HepG2 (cell line): ENCODE results near the gene NUAK2. TPM values are rescaled to one million over a fixed set of nuclear protein-coding genes. Genes with fewer than 3 reads are reported as not detected.

Source experiments
- ATF7 ChIP-seq, 2 experiments: fragments of 450-650 bp in 1 of 2; sonication (generic) in 1 of 2; formaldehyde crosslinking in 1 of 2; IDR thresholded peaks; 2 replicates each; pipeline versions ENCODE4 v1.4.0 to v1.6.1; 2016 to 2020; ENCODE audit warnings: antibody characterized with exemption in 1 of 2, mild to moderate bottlenecking in 1 of 2, missing genetic modification reagents in 1 of 2
- DNMT1 ChIP-seq: sonication (generic); formaldehyde crosslinking; IDR thresholded peaks from 2 replicates; pipeline ENCODE4 v1.5.1; 2020; ENCODE audit warnings: mild to moderate bottlenecking, missing genetic modification reagents
- IKZF4 ChIP-seq: sonication (generic); formaldehyde crosslinking; IDR thresholded peaks from 2 replicates; pipeline ENCODE4 v1.5.1; 2020; ENCODE audit warnings: borderline replicate concordance, mild to moderate bottlenecking, low read depth, missing genetic modification reagents; ENCODE audit errors: not compliant biosample characterization
- KLF16 ChIP-seq, 2 experiments: sonication (generic) in 1 of 2; formaldehyde crosslinking in 1 of 2; IDR thresholded peaks; 2 replicates each; pipeline versions ENCODE4 v1.6.1 to v1.8.0; 2016 to 2023; ENCODE audit warnings: missing genetic modification reagents in 2 of 2, missing compliant biosample characterization in 1 of 2
- MXD3 ChIP-seq: IDR thresholded peaks from 2 replicates; pipeline ENCODE4 v1.6.1; 2016; ENCODE audit warnings: mild to moderate bottlenecking, missing biosample characterization, missing genetic modification reagents
- MYNN ChIP-seq: sonication (generic); formaldehyde crosslinking; IDR thresholded peaks from 2 replicates; pipeline ENCODE4 v1.4.0; 2020; ENCODE audit warnings: mild to moderate bottlenecking, low read depth, missing genetic modification reagents
- PRPF4 ChIP-seq: fragments of 200-400 bp; formaldehyde crosslinking; IDR thresholded peaks from 2 replicates; pipeline ENCODE4 v1.6.1; 2016; ENCODE audit warnings: low read length, low read depth; ENCODE audit not compliant: poor library complexity, severe bottlenecking
- SP2 ChIP-seq: sonication (generic); formaldehyde crosslinking; IDR thresholded peaks from 2 replicates; pipeline ENCODE4 v1.5.1; 2020; ENCODE audit warnings: mild to moderate bottlenecking, missing genetic modification reagents
- XRCC5 ChIP-seq: fragments of 200-400 bp; formaldehyde crosslinking; optimal IDR thresholded peaks from 2 replicates; pipeline ENCODE3; 2017; ENCODE audit warnings: mild to moderate bottlenecking, low read length
- ZFP36L2 ChIP-seq: sonication (generic); formaldehyde crosslinking; IDR thresholded peaks from 2 replicates; pipeline ENCODE4 v1.4.0; 2020; ENCODE audit warnings: missing genetic modification reagents
- ZNF235 ChIP-seq: sonication (generic); formaldehyde crosslinking; IDR thresholded peaks from 2 replicates; pipeline ENCODE4 v1.8.1; 2023; ENCODE audit warnings: mild to moderate bottlenecking, missing genetic modification reagents, borderline replicate concordance
- ZNF572 ChIP-seq: sonication (generic); formaldehyde crosslinking; IDR thresholded peaks from 2 replicates; pipeline ENCODE4 v1.5.1; 2020; ENCODE audit warnings: mild to moderate bottlenecking, missing genetic modification reagents
- ZNF75D ChIP-seq: sonication (generic); formaldehyde crosslinking; IDR thresholded peaks from 2 replicates; pipeline ENCODE4 v1.8.1; 2023; ENCODE audit warnings: missing genetic modification reagents, mild to moderate bottlenecking, borderline replicate concordance
- ZNF788 ChIP-seq: sonication (generic); formaldehyde crosslinking; IDR thresholded peaks from 2 replicates; pipeline ENCODE4 v1.5.0; 2020; ENCODE audit warnings: mild to moderate bottlenecking, missing genetic modification reagents, borderline replicate concordance
- ZNF883 ChIP-seq: sonication (generic); formaldehyde crosslinking; IDR thresholded peaks from 2 replicates; pipeline ENCODE4 v1.5.1; 2020; ENCODE audit warnings: mild to moderate bottlenecking, missing genetic modification reagents; ENCODE audit errors: not compliant biosample characterization
- polyA plus RNA-seq, 8 experiments: library from polyadenylated mRNA; depleted of rRNA in 3 of 8; stranded (reverse) in 7 of 8; unstranded in 1 of 8; fragments of >200 nt; fragmentation: Illumina TruSeq in 4 of 8; extraction: Trizol in 4 of 8; gene quantifications; 2 replicates each; pipeline versions ENCODE4 v1.2.1 to v1.2.3, GENCODE V29; 2011 to 2016; ENCODE audit warnings: low read depth in 4 of 8, missing spikeins in 1 of 8, mixed read lengths in 1 of 8; ENCODE audit not compliant: insufficient read depth in 1 of 8
- total RNA-seq, 5 experiments: library from RNA; depleted of rRNA; stranded (reverse); fragments of >200 nt; fragmentation: Illumina TruSeq; extraction: Trizol; gene quantifications; 2 replicates each; pipeline ENCODE4 v1.2.3, GENCODE V29; 2016; ENCODE audit warnings: low read depth in 1 of 5
- TF ChIP-seq, protein P1 (sequence below): sonication (generic); formaldehyde crosslinking; conservative IDR thresholded peaks from 2 replicates; pipeline ENCODE4 v1.5.0; 2020; ENCODE audit warnings: missing genetic modification reagents
- TF ChIP-seq, protein P2 (sequence below): IDR thresholded peaks from 2 replicates; pipeline ENCODE4 v1.6.1; 2016; ENCODE audit warnings: low read depth
- TF ChIP-seq, protein P3 (sequence below): sonication (generic); formaldehyde crosslinking; IDR thresholded peaks from 2 replicates; pipeline ENCODE4 v1.5.0; 2020; ENCODE audit warnings: mild to moderate bottlenecking, missing genetic modification reagents, borderline replicate concordance

The NUAK2 gene
- total and polyA plus RNA-seq, 2 of the 13 experiments (the other 11 are each of a cell fraction or from before 2014, with no cell fraction given), result 0.75 to 1.1 TPM

DNA sequence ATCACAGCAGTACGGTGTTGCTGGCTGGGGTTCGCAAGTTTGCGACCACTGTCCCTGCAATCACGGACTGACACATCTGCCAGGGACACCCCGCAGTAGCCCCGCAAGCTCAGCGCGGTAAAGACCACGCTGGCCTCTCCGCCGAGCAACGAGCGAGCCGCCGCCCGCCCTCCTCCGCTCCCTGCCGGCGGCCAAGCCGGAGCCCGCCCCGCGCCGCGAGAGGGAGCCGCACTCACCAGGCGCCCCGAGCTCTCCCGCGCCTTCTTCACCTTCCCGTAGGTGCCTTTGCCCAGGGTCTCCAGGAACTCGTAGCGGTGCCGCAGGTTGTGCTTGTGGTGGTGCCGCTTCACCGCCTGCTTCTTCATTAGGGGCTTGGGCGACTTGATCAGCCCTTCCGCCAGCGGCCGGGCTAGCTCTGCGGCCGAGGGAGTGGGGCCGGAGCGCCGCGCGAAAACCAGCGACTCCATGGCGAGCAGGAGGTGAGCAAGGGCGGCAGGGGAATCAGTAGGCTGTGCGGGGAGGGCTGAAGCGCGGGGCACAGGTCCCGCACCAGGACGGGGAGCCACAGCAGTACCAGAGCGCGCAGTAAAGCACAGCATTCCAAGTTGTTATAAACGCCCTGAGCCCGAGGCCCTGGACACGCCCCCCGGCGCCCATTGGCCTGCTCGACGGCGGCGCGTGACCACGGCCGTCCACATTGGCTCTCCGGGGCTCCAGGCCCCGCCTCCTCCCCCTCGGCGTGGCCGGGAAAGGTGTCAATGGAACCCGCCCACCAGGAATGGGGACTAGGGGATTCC is at the start of gene NUAK2 (continued):
- TF ChIP-seq, protein P1, sequence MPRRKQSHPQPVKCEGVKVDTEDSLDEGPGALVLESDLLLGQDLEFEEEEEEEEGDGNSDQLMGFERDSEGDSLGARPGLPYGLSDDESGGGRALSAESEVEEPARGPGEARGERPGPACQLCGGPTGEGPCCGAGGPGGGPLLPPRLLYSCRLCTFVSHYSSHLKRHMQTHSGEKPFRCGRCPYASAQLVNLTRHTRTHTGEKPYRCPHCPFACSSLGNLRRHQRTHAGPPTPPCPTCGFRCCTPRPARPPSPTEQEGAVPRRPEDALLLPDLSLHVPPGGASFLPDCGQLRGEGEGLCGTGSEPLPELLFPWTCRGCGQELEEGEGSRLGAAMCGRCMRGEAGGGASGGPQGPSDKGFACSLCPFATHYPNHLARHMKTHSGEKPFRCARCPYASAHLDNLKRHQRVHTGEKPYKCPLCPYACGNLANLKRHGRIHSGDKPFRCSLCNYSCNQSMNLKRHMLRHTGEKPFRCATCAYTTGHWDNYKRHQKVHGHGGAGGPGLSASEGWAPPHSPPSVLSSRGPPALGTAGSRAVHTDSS (CRISPR knock-in tag), result no peak
- TF ChIP-seq ZNF235 (CRISPR knock-in tag) (peak; percentile 50; the same call in 1 of the 2 replicates), ZNF75D (CRISPR knock-in tag) (no peak), ZNF572 (no peak), DNMT1 (CRISPR knock-in tag) (peak; percentile 92; the same call in 1 of the 2 replicates), MXD3 (CRISPR knock-in tag) (peak; percentile 83; the same call in 1 of the 2 replicates), ZNF788 (peak; percentile 51; the same call in 1 of the 2 replicates), ZFP36L2 (CRISPR knock-in tag) (no peak), KLF16 (CRISPR knock-in tag; IDR thresholded peaks at IDR 0.05) (peak in 1 of 2 experiments; percentile 38; a peak in 1 of 4 replicates), ZNF883 (CRISPR knock-in tag) (peak; percentile 84), XRCC5 (no peak), IKZF4 (CRISPR knock-in tag) (peak; percentile 69), MYNN (no peak; the same call in 1 of the 2 replicates), SP2 (CRISPR knock-in tag) (peak; percentile 82), PRPF4 (no peak), ATF7 (IDR thresholded peaks at IDR 0.05) (no peak), ATF7 (CRISPR knock-in tag; IDR thresholded peaks at IDR 0.05) (0 out of 2 replicates have a peak, but pooled peaks have one; percentile 8)
- TF ChIP-seq, protein P2, sequence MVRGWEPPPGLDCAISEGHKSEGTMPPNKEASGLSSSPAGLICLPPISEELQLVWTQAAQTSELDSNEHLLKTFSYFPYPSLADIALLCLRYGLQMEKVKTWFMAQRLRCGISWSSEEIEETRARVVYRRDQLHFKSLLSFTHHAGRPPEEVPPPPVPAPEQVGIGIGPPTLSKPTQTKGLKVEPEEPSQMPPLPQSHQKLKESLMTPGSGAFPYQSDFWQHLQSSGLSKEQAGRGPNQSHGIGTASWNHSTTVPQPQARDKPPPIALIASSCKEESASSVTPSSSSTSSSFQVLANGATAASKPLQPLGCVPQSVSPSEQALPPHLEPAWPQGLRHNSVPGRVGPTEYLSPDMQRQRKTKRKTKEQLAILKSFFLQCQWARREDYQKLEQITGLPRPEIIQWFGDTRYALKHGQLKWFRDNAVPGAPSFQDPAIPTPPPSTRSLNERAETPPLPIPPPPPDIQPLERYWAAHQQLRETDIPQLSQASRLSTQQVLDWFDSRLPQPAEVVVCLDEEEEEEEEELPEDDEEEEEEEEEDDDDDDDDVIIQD (CRISPR knock-in tag), result peak; percentile 11; the same call in 1 of the 2 replicates
- TF ChIP-seq, protein P3, sequence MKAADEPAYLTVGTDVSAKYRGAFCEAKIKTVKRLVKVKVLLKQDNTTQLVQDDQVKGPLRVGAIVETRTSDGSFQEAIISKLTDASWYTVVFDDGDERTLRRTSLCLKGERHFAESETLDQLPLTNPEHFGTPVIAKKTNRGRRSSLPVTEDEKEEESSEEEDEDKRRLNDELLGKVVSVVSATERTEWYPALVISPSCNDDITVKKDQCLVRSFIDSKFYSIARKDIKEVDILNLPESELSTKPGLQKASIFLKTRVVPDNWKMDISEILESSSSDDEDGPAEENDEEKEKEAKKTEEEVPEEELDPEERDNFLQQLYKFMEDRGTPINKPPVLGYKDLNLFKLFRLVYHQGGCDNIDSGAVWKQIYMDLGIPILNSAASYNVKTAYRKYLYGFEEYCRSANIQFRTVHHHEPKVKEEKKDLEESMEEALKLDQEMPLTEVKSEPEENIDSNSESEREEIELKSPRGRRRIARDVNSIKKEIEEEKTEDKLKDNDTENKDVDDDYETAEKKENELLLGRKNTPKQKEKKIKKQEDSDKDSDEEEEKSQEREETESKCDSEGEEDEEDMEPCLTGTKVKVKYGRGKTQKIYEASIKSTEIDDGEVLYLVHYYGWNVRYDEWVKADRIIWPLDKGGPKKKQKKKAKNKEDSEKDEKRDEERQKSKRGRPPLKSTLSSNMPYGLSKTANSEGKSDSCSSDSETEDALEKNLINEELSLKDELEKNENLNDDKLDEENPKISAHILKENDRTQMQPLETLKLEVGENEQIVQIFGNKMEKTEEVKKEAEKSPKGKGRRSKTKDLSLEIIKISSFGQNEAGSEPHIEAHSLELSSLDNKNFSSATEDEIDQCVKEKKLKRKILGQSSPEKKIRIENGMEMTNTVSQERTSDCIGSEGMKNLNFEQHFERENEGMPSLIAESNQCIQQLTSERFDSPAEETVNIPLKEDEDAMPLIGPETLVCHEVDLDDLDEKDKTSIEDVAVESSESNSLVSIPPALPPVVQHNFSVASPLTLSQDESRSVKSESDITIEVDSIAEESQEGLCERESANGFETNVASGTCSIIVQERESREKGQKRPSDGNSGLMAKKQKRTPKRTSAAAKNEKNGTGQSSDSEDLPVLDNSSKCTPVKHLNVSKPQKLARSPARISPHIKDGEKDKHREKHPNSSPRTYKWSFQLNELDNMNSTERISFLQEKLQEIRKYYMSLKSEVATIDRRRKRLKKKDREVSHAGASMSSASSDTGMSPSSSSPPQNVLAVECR (CRISPR knock-in tag), result peak; percentile 64; the same call in 1 of the 2 replicates
